Adrenal gland (tissue), 5 donors: ENCODE measurements around the gene SMIM21.

Source experiments
- CTCF ChIP-seq, 6 experiments: fragments of 450-650 bp in 4 of 6; fragments of 200-600 bp in 2 of 6; sonication (generic) in 1 of 6; IDR thresholded peaks; 1 replicate in 5 of 6; 2 replicates in 1 of 6; pipeline versions ENCODE4 v1.5.1 to v1.8.0; 2016 to 2021; ENCODE audit warnings: antibody characterized with exemption in 6 of 6, mild to moderate bottlenecking in 2 of 6, moderate library complexity in 1 of 6
- POLR2A ChIP-seq, 2 donors: fragments of 450-650 bp; IDR thresholded peaks; one replicate each; pipeline ENCODE4 v1.6.1; 2017; ENCODE audit warnings: antibody characterized with exemption in 2 of 2, mild to moderate bottlenecking in 2 of 2, moderate library complexity in 1 of 2
- donor health status: DM: no; HTN: no; CAD: no.

GRCh38 chr18:75438891-75439290 is 11.4 kb upstream of the SMIM21 start:
- TF ChIP-seq CTCF (IDR thresholded peaks at IDR 0.05): no peak
- no peak for TF ChIP-seq POLR2A (IDR thresholded peaks at IDR 0.05)
